Activated T-cell treated with anti-CD3 and anti-CD28 coated beads, Interleukin-2, amount 50 U/mL, for 72 hours (primary cell): ENCODE data around the gene OR8S1. TPM values are rescaled to one million over a fixed set of nuclear protein-coding genes. Genes with fewer than 3 reads are reported as not detected.

Experiments used
- total RNA-seq, 2 donors: library from RNA; stranded (reverse); gene quantifications; one replicate each; pipeline ENCODE4 v1.2.3, GENCODE V29; 2022

Gene OR8S1
- total RNA-seq, 2 donors from 2014 or later, result not detected

Other genes with a start within 250 kb of the OR8S1 start
- 10 to 100 TPM; 11.9 to 13.4 TPM for gene ZNF641, start 174.7 kb upstream of the OR8S1 start, total RNA-seq
- gene ANP32D, start 53.1 kb upstream of the OR8S1 start, total RNA-seq, result not detected
- under 1 TPM in 1 of 2 donors, not detected in 1; 0.77 TPM for gene C12orf54, start 43.1 kb upstream of the OR8S1 start, total RNA-seq
- not detected for gene LALBA, start 44.4 kb downstream of the OR8S1 start, total RNA-seq
- gene KANSL2, start 156.6 kb downstream of the OR8S1 start, total RNA-seq, result 100 to 1,000 TPM in 1 of 2 donors, 10 to 100 TPM in 1; 74.2 to 101 TPM
- gene CCNT1, start 191.1 kb downstream of the OR8S1 start, total RNA-seq, result 100 to 1,000 TPM in 1 of 2 donors, 10 to 100 TPM in 1; 96.6 to 102 TPM